Eye (tissue), 1 donor: ENCODE results near the gene NECTIN2.
"Not testable (repeated sequence)": the region's sequence is repeated elsewhere in the genome, so short reads cannot be mapped to it uniquely, and the experiment has no call there.

Source experiments
- DNase-seq: peaks from one replicate; pipeline ENCODE4 v3.0.0-alpha.2; 2015

Gene NECTIN2

DNA sequence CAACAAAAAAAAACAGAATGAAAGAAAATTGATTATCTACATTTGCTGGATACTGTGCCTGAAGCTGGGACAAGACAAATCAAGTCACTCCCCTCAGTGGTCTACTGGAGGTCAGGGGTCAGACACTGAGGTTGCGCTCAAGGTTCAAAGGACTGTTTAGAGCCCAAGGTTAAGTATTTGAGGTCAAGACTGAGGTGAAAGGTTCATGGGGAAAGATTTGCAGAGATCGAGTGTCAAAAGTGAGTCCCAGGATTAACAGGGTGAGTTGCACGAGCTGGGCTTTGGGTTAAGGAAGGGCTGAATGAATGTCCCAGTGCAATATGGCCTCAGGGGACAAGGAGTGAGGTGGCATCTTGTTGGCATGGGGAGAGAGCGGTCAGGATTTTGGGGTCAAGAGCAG is 41.6 kb downstream of the NECTIN2 start:
- DNase-seq, result no peak

- DNase-seq, result not testable (repeated sequence)
Measured at GRCh38 chr19:44888335-44888734, 42.2 kb downstream of the NECTIN2 start.

DNA sequence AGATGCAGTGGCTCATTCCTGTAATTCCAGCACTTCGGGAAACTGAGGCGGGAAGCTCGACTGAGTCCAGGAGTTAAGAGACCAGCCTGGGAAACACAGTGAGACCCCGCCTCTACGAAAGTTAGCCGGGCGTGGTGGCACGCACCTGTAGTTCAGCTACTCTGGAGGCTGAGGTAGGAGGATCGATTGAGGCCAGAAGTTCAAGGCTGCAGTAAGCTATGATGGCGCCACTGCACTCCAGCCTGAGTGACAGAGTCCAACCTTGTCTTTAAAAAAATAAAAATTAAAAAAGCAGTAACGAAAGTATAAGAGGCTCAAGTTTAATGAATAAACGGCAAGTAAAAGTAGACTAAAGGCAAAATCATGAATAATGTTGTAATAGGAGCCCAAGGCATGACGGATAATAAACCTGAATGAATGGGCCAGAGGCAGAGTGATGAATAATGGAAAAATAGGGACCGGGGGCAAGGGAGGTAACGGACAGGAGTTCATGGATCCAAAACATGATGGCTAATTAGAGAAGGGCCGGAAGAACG is 43.8 kb downstream of the NECTIN2 start:
- no peak for DNase-seq

DNA sequence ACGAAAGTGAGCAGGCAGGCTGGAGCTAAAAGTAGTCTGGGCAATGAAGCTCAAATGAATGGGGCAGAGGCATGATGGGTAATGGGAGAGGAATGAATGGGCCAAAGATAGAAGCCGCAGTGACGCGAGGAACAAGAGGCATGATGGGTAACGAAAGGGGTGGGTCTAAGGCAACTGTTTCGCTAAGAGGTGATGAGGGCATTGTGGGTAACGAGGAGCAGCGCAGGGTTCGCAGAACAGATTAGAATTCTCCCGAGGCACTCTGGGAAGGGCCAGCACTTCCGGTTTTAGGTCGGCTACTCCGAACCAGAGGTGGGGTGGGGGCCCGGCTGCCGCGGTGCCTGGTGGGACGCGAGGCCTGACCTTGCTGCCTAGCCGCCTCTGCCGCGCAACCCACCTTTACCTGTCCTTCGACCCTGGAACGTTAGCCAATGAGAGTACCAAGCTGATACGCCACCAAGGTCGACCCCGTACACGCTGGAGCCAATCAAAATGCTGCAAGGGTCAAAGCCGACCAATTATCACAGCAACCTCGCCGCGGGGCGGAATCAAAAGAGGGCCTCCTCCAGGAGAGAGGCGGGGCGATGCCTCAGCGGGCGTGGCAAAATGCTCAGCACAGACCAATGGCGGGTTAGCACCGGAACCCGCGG is 44.4 kb downstream of the NECTIN2 start:
- DNase-seq, result peak; percentile 99

GRCh38 chr19:44891016-44891882 is 45.2 kb downstream of the NECTIN2 start, which contains the start of gene TOMM40:
TSS of gene TOMM40 (plus strand) at chr19:44891254. CDS start at chr19:44891416, 162 bp downstream.
- DNase-seq, result peak; percentile 100

- DNase-seq, result no peak
Measured at GRCh38 chr19:44892932-44893331, 46.8 kb downstream of the NECTIN2 start.

DNA sequence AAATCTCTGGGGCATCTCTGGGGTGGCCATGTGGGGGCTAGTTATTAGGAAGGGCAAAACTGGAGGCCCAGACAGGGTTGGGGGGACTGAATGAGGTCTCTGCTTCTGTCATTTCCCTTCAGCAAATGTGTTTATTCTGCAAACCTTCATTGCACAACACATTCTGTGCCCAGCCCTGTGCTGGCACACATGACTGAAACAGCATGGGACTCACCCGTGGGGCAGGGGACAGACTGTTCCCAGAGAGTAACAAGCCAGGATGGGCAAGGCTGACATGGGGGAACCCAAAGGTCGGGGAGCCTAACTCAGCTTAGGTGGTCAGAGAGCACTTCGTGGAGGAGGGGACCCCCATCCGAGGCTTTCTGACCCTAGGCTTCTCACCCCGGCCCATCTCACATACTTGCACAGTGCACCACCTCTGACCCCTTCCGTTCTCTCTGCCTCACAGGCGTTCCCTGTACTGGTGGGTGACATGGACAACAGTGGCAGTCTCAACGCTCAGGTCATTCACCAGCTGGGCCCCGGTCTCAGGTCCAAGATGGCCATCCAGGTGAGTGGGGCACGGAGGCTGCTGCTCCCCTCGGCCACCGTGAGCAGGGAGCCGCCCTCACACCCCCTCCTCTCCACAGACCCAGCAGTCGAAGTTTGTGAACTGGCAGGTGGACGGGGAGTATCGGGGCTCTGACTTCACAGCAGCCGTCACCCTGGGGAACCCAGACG is 47.4 kb downstream of the NECTIN2 start:
- no peak for DNase-seq

- no peak for DNase-seq
Measured at GRCh38 chr19:44894052-44894400, 47.9 kb downstream of the NECTIN2 start.

DNA sequence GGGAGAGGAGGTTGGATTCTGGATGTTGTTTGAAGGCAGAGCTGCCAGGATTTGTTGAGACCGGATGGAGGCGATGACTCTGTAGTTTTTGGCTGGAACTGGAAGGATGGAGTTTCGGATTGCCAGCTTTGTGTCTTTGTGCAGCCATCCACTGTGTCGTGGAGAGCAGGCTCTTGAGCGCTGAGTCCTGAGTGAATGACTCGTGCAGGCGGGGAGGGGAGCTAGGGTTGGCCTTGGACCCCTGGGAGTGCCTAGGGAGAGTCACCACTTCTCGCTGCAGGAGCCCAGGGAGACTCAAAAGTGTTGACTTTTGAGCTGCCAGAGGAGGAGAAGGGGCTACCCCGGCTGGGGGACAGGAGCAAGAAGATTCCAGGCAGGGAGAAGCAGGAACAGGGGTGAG is 48.8 kb downstream of the NECTIN2 start:
- no peak for DNase-seq

GRCh38 chr19:44897835-44898234 is 51.7 kb downstream of the NECTIN2 start:
- no peak for DNase-seq

GRCh38 chr19:44900328-44901244 is 54.5 kb downstream of the NECTIN2 start:
- no peak for DNase-seq

GRCh38 chr19:44903216-44903601 is 57.1 kb downstream of the NECTIN2 start:
- DNase-seq, result no peak

- DNase-seq, result peak; percentile 91
Measured at GRCh38 chr19:44903602-44904425, 57.7 kb downstream of the NECTIN2 start.

DNA sequence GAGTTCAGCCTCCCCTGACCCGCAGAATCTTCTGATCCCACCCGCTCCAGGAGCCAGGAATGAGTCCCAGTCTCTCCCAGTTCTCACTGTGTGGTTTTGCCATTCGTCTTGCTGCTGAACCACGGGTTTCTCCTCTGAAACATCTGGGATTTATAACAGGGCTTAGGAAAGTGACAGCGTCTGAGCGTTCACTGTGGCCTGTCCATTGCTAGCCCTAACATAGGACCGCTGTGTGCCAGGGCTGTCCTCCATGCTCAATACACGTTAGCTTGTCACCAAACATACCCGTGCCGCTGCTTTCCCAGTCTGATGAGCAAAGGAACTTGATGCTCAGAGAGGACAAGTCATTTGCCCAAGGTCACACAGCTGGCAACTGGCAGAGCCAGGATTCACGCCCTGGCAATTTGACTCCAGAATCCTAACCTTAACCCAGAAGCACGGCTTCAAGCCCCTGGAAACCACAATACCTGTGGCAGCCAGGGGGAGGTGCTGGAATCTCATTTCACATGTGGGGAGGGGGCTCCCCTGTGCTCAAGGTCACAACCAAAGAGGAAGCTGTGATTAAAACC is 58.4 kb downstream of the NECTIN2 start:
- DNase-seq, result no peak

- peak; percentile 52 for DNase-seq
Measured at GRCh38 chr19:44905437-44906160, 59.5 kb downstream of the NECTIN2 start, which contains the start of gene APOE. TSS of gene APOE (plus strand) at chr19:44905796. CDS start at chr19:44906625, 829 bp downstream.

DNA sequence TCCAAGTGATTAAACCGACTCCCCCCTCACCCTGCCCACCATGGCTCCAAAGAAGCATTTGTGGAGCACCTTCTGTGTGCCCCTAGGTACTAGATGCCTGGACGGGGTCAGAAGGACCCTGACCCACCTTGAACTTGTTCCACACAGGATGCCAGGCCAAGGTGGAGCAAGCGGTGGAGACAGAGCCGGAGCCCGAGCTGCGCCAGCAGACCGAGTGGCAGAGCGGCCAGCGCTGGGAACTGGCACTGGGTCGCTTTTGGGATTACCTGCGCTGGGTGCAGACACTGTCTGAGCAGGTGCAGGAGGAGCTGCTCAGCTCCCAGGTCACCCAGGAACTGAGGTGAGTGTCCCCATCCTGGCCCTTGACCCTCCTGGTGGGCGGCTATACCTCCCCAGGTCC is 61.5 kb downstream of the NECTIN2 start:
- DNase-seq, result no peak

GRCh38 chr19:44908074-44908835 is 62.2 kb downstream of the NECTIN2 start:
- no peak for DNase-seq

DNA sequence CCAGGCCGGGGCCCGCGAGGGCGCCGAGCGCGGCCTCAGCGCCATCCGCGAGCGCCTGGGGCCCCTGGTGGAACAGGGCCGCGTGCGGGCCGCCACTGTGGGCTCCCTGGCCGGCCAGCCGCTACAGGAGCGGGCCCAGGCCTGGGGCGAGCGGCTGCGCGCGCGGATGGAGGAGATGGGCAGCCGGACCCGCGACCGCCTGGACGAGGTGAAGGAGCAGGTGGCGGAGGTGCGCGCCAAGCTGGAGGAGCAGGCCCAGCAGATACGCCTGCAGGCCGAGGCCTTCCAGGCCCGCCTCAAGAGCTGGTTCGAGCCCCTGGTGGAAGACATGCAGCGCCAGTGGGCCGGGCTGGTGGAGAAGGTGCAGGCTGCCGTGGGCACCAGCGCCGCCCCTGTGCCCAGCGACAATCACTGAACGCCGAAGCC is 62.8 kb downstream of the NECTIN2 start:
- no peak for DNase-seq

GRCh38 chr19:44909775-44910174 is 63.7 kb downstream of the NECTIN2 start:
- DNase-seq, result no peak
